Measurements from ENCODE around the gene CATSPER1.
"Not testable (repeated sequence)": the region's sequence is repeated elsewhere in the genome, so short reads cannot be mapped to it uniquely, and the experiment has no call there.

The CATSPER1 gene

GRCh38 chr11:66051766-66052663 lies 25.7 kb upstream of the CATSPER1 start, which contains the start of gene SF3B2:
Gene SF3B2, plus strand, starts transcription at chr11:66052364. Its CDS starts 21 bp downstream, at chr11:66052385.
- peak; percentile 83 to 99 (median 98) for DNase-seq

DNA sequence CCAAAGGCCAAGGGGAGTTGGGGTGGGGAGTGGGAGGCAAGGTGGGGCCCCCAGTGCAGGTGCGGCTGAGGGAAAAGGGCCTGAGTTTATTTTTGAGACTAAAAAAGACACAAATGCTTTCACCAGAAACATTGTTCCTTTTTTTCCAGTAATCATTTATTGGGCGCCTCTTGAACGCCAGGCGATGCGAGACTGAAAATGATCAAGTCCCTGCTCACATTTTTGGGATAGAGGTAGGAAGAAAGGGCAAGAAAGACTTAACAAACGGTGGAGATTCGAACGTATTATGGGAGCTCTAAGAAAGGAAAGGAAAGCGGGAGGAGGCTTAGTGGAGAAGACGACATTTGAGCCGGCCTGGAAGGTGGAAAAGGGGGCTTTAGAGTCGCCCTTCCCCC lies 25.1 kb upstream of the CATSPER1 start:
- no peak for DNase-seq

DNA sequence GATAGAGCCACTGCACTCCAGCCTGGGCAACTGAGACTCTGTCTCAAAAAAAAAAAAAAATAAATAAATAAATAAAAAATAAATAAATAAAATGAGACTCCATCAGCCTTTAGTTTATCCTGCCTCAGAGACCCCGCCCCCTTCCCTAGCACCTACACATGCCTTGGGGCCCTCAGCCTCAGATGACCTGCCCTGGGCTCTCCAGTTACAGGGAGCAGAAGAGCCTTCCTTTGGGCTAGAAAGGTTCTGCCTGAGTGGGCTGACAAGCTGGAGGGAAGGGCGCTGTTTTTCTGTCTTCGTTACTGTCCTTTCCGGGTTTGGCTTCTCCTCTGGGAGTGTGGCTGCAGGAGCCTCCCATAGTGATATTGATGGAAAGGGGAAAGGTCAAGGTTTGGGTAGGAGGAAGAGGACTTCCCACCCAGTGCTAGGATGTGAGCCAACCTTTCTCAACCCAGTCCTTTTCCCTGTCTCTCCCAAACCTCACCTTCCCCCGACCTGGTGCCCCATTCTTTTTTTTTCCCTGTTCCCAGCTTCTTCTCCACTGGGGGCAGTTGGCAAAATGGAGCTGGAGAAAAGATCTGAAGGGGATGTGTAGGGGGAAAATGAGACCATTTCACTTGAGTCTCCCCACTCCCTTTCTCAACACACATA lies 24.4 kb upstream of the CATSPER1 start:
- no peak for DNase-seq

GRCh38 chr11:66048547-66049323 lies 22.5 kb upstream of the CATSPER1 start, which contains the start of gene GAL3ST3:
Gene GAL3ST3, minus strand, starts transcription at chr11:66049161. Its CDS starts 3,746 bp downstream, at chr11:66045415.
- DNase-seq, result peak in 15 of 58 donors; percentile 3 to 53 (median 19)

GRCh38 chr11:66047541-66048365 lies 21.5 kb upstream of the CATSPER1 start:
- no peak for DNase-seq

GRCh38 chr11:66046901-66047300 lies 20.6 kb upstream of the CATSPER1 start:
- no peak for DNase-seq

GRCh38 chr11:66045177-66045639 lies 18.9 kb upstream of the CATSPER1 start:
- peak in 54 of 58 donors; percentile 16 to 86 (median 58) for DNase-seq

GRCh38 chr11:66044757-66045156 lies 18.5 kb upstream of the CATSPER1 start:
- no peak for DNase-seq

- DNase-seq, result no peak
Measured at GRCh38 chr11:66042996-66043906, 17.0 kb upstream of the CATSPER1 start.

- no peak for DNase-seq
Measured at GRCh38 chr11:66042227-66042995, 16.1 kb upstream of the CATSPER1 start.

GRCh38 chr11:66039765-66040164 lies 13.5 kb upstream of the CATSPER1 start:
- no peak for DNase-seq

DNA sequence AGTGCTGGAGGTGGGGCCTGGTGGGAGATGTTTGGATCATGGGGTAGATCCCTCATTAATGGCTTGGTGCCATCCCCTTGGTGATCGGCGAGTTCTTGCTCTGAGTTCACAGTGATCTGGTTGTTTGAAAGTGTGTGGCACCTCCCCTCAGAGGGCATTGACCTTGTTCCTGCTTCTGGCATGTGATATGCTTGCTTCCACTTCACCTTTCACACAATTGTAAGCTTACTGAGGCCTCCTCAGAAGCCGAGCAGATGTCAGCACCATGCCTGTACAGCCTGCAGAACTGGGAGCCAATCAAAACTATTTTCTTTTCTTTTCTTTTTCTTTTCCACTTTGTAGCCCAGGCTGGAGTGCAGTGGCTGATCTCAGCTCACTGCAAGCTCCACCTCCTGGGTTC lies 11.0 kb upstream of the CATSPER1 start:
- no peak for DNase-seq

DNA sequence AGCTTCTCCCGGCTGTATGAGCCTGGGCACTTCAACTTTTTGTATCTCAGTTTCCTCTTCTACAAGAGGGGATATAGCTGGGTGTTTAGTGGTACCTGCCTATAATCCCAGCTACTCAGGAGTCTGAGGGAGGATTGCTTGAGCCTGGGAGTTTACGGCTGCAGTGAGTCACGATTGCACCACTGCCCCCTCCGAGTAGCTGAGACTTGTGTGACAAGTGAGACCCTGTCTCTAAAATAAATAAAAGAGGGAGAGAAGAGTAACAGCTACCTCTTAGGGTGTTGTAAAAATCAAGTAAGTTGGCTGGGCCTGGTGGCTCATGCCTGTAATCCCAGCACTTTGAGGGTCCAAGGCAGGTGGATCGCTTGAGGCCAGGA lies 10.0 kb upstream of the CATSPER1 start:
- no peak for DNase-seq

- no peak for DNase-seq
Measured at GRCh38 chr11:66035653-66036333, 9.5 kb upstream of the CATSPER1 start.

GRCh38 chr11:66032957-66033735 lies 6.9 kb upstream of the CATSPER1 start:
- DNase-seq, result no peak

DNA sequence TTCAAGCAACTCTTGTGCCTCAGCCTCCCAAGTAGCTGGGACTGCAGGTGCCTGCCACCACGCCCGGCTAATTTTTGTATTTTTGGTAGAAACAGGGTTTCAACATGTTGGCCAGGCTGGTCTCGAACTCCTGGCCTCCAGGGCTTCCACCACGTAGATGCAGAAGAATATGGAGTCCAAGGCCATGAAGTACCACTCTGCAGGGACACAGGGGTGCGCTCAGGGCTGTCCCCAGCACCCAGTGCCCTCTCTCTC lies 3.2 kb downstream of the CATSPER1 start:
- not testable (repeated sequence) for DNase-seq

DNA sequence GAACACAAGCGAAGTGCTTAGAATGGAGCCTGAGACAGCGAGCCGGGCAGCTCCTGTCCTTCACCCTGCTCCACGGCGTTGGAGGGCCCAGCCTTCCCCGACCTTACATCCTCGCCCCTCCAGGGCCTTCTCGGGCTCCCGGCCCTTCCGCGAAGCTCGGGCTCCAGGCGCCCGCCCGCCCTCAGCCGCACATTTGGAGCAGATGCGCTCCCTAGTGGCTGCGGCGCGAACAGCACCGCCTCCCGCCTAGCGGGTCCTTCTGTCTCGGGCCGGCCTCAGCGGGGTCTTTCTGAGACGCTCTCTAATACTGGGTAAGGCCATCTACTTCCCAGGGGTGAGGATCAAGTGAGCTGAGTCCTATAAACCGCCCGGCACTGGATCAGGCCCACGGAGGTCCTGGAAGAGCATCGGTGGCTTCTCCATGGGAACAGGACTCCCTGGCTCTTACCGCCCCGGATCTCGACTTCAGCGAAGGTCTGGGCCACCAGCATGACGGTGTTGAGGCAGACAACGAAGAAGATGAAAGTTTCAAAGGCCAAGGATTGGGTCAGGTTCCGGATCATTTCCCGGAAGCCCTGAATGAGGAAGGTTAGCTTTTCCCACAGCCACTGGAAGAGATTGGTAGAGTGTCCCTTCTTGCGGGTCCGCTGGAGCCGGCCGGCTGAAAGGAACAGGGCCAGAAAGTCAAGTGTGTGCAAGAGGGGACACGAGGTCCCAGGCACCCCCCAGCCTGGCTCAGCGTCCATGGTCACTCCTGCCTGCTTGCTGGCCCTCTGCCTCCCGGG lies 3.7 kb downstream of the CATSPER1 start:
- DNase-seq, result peak in 45 of 58 donors; percentile 2 to 74 (median 17)
